ENCODE data around the gene KDM3B. TPM values are rescaled to one million over a fixed set of nuclear protein-coding genes. Genes with fewer than 3 reads are reported as not detected.
A peak's percentile ranks its signal among the peaks of the same experiment; 100 is the strongest.

KDM3B gene
- total and polyA plus RNA-seq, 9 of the 15 experiments (the other 6 are each of a cell fraction or from before 2014, with no cell fraction given), result 13.8 to 62.8 (median 41.9) TPM

DNA sequence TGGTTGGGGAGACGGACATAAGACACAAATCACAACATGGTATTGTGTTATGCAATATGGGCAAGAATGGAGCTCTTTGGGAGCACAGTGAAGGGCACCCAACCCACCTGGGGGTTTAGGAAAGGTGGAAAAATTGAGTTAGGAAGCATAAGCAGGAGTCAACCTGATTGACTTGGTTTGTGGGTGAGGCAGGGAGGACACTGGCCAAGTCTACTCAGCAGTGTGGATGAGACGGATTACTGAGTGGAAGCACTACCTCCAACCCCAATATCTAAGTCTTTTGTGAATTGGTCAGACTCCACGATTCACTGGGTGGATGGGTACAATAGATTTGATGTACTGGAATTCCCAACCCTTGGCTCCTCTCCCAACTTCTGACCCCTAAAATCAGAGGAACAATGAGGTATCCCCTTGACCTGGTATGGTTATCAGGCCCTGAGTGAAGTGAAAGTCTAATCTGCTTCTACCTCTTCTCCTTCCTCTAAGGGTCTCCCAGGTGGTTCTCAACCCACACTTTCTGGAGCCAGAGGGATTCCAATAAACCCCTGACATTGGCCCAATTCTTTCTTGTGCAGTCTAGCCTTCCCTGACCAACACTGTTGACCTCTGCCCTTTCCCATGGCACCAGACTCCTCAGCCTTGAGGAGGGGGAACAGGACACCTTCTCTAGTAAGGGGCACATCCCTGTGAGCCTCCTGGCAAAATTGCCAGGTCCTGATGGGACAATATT is 118.0 kb downstream of the KDM3B start (continued):
- TF ChIP-seq, protein P1, sequence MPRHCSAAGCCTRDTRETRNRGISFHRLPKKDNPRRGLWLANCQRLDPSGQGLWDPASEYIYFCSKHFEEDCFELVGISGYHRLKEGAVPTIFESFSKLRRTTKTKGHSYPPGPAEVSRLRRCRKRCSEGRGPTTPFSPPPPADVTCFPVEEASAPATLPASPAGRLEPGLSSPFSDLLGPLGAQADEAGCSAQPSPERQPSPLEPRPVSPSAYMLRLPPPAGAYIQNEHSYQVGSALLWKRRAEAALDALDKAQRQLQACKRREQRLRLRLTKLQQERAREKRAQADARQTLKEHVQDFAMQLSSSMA (CRISPR knock-in tag; IDR thresholded peaks at IDR 0.05), result 0 out of 2 replicates have a peak, but pooled peaks have one; percentile 37
- TF ChIP-seq ZNF583 (CRISPR knock-in tag; IDR thresholded peaks at IDR 0.05) (no peak), ARNT (IDR thresholded peaks at IDR 0.05) (peak in 1 of 2 experiments; percentile 42; a peak in 1 of 4 replicates), ILK (tag; IDR thresholded peaks at IDR 0.05; ENCODE audit: borderline replicate concordance, low read depth) (no peak), SREBF1 (IDR thresholded peaks at IDR 0.05; ENCODE audit: borderline replicate concordance, low read depth, low read length) (no peak), KLF10 (CRISPR knock-in tag; IDR thresholded peaks at IDR 0.05) (peak; percentile 9; the same call in 1 of the 2 replicates), XRCC4 (IDR thresholded peaks at IDR 0.05; ENCODE audit: extremely low read depth, insufficient read depth, insufficient read length) (no peak), KDM2B (CRISPR knock-in tag; IDR thresholded peaks at IDR 0.05) (no peak)
- TF ChIP-seq, protein P2, sequence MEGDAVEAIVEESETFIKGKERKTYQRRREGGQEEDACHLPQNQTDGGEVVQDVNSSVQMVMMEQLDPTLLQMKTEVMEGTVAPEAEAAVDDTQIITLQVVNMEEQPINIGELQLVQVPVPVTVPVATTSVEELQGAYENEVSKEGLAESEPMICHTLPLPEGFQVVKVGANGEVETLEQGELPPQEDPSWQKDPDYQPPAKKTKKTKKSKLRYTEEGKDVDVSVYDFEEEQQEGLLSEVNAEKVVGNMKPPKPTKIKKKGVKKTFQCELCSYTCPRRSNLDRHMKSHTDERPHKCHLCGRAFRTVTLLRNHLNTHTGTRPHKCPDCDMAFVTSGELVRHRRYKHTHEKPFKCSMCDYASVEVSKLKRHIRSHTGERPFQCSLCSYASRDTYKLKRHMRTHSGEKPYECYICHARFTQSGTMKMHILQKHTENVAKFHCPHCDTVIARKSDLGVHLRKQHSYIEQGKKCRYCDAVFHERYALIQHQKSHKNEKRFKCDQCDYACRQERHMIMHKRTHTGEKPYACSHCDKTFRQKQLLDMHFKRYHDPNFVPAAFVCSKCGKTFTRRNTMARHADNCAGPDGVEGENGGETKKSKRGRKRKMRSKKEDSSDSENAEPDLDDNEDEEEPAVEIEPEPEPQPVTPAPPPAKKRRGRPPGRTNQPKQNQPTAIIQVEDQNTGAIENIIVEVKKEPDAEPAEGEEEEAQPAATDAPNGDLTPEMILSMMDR (IDR thresholded peaks at IDR 0.05 in 2 of 3, conservative IDR thresholded peaks at IDR 0.05 in 1 of 3; ENCODE audit: insufficient read depth in 2 of 3, low read depth in 1 of 3, low read length in 3 of 3), result no peak
- TF ChIP-seq, protein P3, sequence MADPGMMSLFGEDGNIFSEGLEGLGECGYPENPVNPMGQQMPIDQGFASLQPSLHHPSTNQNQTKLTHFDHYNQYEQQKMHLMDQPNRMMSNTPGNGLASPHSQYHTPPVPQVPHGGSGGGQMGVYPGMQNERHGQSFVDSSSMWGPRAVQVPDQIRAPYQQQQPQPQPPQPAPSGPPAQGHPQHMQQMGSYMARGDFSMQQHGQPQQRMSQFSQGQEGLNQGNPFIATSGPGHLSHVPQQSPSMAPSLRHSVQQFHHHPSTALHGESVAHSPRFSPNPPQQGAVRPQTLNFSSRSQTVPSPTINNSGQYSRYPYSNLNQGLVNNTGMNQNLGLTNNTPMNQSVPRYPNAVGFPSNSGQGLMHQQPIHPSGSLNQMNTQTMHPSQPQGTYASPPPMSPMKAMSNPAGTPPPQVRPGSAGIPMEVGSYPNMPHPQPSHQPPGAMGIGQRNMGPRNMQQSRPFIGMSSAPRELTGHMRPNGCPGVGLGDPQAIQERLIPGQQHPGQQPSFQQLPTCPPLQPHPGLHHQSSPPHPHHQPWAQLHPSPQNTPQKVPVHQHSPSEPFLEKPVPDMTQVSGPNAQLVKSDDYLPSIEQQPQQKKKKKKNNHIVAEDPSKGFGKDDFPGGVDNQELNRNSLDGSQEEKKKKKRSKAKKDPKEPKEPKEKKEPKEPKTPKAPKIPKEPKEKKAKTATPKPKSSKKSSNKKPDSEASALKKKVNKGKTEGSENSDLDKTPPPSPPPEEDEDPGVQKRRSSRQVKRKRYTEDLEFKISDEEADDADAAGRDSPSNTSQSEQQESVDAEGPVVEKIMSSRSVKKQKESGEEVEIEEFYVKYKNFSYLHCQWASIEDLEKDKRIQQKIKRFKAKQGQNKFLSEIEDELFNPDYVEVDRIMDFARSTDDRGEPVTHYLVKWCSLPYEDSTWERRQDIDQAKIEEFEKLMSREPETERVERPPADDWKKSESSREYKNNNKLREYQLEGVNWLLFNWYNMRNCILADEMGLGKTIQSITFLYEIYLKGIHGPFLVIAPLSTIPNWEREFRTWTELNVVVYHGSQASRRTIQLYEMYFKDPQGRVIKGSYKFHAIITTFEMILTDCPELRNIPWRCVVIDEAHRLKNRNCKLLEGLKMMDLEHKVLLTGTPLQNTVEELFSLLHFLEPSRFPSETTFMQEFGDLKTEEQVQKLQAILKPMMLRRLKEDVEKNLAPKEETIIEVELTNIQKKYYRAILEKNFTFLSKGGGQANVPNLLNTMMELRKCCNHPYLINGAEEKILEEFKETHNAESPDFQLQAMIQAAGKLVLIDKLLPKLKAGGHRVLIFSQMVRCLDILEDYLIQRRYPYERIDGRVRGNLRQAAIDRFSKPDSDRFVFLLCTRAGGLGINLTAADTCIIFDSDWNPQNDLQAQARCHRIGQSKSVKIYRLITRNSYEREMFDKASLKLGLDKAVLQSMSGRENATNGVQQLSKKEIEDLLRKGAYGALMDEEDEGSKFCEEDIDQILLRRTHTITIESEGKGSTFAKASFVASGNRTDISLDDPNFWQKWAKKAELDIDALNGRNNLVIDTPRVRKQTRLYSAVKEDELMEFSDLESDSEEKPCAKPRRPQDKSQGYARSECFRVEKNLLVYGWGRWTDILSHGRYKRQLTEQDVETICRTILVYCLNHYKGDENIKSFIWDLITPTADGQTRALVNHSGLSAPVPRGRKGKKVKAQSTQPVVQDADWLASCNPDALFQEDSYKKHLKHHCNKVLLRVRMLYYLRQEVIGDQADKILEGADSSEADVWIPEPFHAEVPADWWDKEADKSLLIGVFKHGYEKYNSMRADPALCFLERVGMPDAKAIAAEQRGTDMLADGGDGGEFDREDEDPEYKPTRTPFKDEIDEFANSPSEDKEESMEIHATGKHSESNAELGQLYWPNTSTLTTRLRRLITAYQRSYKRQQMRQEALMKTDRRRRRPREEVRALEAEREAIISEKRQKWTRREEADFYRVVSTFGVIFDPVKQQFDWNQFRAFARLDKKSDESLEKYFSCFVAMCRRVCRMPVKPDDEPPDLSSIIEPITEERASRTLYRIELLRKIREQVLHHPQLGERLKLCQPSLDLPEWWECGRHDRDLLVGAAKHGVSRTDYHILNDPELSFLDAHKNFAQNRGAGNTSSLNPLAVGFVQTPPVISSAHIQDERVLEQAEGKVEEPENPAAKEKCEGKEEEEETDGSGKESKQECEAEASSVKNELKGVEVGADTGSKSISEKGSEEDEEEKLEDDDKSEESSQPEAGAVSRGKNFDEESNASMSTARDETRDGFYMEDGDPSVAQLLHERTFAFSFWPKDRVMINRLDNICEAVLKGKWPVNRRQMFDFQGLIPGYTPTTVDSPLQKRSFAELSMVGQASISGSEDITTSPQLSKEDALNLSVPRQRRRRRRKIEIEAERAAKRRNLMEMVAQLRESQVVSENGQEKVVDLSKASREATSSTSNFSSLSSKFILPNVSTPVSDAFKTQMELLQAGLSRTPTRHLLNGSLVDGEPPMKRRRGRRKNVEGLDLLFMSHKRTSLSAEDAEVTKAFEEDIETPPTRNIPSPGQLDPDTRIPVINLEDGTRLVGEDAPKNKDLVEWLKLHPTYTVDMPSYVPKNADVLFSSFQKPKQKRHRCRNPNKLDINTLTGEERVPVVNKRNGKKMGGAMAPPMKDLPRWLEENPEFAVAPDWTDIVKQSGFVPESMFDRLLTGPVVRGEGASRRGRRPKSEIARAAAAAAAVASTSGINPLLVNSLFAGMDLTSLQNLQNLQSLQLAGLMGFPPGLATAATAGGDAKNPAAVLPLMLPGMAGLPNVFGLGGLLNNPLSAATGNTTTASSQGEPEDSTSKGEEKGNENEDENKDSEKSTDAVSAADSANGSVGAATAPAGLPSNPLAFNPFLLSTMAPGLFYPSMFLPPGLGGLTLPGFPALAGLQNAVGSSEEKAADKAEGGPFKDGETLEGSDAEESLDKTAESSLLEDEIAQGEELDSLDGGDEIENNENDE (IDR thresholded peaks at IDR 0.05; ENCODE audit: low read depth, low read length), result no peak
